NCI-H524 (cell line): ENCODE data around the gene TLR9.
"Not testable (repeated sequence)": the region's sequence is repeated elsewhere in the genome, so short reads cannot be mapped to it uniquely, and the experiment has no call there.

Experiments
- DNase-seq, 2 experiments: peaks; one replicate each; lab custom pipeline; 2025; lab: John Stamatoyannopoulos, UW

Gene TLR9

GRCh38 chr3:52194485-52195290, 30.8 kb downstream of the TLR9 start:
- no peak for DNase-seq

- no peak for DNase-seq
Observed at GRCh38 chr3:52193065-52193464, 32.4 kb downstream of the TLR9 start.

- DNase-seq, result no peak
Observed at GRCh38 chr3:52191663-52192062, 33.8 kb downstream of the TLR9 start.

- DNase-seq, result no peak
Observed at GRCh38 chr3:52190294-52191074, 35.0 kb downstream of the TLR9 start.

- no peak for DNase-seq
Observed at GRCh38 chr3:52188556-52188955, 36.9 kb downstream of the TLR9 start.

- no peak for DNase-seq
Observed at GRCh38 chr3:52186729-52187128, 38.7 kb downstream of the TLR9 start.

GRCh38 chr3:52185837-52186236, 39.6 kb downstream of the TLR9 start:
- DNase-seq, result no peak

GRCh38 chr3:52185311-52185710, 40.1 kb downstream of the TLR9 start:
- DNase-seq, result no peak

- no peak for DNase-seq
Observed at GRCh38 chr3:52184690-52185089, 40.8 kb downstream of the TLR9 start.

GRCh38 chr3:52183786-52184445, 41.5 kb downstream of the TLR9 start:
- no peak for DNase-seq

- no peak for DNase-seq
Observed at GRCh38 chr3:52182691-52183090, 42.8 kb downstream of the TLR9 start.

- DNase-seq, result no peak
Observed at GRCh38 chr3:52182196-52182595, 43.2 kb downstream of the TLR9 start.

GRCh38 chr3:52181543-52181942, 43.9 kb downstream of the TLR9 start:
- DNase-seq, result no peak

- DNase-seq, result no peak
Observed at GRCh38 chr3:52178537-52178936, 46.9 kb downstream of the TLR9 start.

GRCh38 chr3:52178126-52178525, 47.3 kb downstream of the TLR9 start:
- not testable (repeated sequence) for DNase-seq

GRCh38 chr3:52177701-52178042, 47.8 kb downstream of the TLR9 start:
- no peak for DNase-seq

GRCh38 chr3:52176951-52177700, 48.3 kb downstream of the TLR9 start:
- no peak for DNase-seq

- DNase-seq, result no peak
Observed at GRCh38 chr3:52176180-52176752, 49.2 kb downstream of the TLR9 start.

- DNase-seq, result no peak
Observed at GRCh38 chr3:52175416-52176179, 49.8 kb downstream of the TLR9 start.

- DNase-seq, result no peak
Observed at GRCh38 chr3:52174896-52175295, 50.5 kb downstream of the TLR9 start.

GRCh38 chr3:52173101-52173500, 52.3 kb downstream of the TLR9 start:
- no peak for DNase-seq
